SU-DHL-6 (cell line): ENCODE measurements around the gene CCDC7.

Experiments used
- EZH2phosphoT487 ChIP-seq: fragments of 200-600 bp; sonication (generic), shearing (Covaris generic); conservative IDR thresholded peaks from 2 replicates; pipeline ENCODE4 v1.6.1; 2018; ENCODE audit warnings: mild to moderate bottlenecking, antibody characterized with exemption, low read length, moderate library complexity, mixed read lengths
- TF ChIP-seq, protein P1 (sequence below): fragments of 200-600 bp; sonication (generic); IDR thresholded peaks from one replicate; pipeline ENCODE4 v1.5.1; 2017; ENCODE audit warnings: antibody characterized with exemption, mild to moderate bottlenecking, low read length, moderate library complexity; ENCODE audit not compliant: insufficient read depth, poor library complexity, severe bottlenecking

DNA sequence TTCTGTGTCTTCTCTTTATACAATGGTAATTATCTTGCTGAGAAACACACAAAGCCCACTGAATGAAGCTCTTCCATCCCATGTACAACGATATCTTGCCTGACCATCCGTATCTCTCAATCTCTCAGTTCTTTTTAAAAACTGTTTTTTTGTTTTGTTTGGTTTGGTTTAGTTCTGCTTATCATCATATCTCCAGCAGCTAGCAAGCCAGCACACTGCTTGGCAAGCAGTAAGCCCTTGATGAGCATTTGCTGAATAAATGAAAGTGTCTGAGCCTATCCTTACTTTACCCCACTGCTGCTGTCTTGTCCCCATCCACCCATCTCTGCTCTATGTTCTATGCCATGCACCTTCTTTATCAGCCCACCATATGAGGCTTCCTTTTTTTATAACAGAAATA lies 477.9 kb downstream of the CCDC7 start:
- TF ChIP-seq, protein P1, sequence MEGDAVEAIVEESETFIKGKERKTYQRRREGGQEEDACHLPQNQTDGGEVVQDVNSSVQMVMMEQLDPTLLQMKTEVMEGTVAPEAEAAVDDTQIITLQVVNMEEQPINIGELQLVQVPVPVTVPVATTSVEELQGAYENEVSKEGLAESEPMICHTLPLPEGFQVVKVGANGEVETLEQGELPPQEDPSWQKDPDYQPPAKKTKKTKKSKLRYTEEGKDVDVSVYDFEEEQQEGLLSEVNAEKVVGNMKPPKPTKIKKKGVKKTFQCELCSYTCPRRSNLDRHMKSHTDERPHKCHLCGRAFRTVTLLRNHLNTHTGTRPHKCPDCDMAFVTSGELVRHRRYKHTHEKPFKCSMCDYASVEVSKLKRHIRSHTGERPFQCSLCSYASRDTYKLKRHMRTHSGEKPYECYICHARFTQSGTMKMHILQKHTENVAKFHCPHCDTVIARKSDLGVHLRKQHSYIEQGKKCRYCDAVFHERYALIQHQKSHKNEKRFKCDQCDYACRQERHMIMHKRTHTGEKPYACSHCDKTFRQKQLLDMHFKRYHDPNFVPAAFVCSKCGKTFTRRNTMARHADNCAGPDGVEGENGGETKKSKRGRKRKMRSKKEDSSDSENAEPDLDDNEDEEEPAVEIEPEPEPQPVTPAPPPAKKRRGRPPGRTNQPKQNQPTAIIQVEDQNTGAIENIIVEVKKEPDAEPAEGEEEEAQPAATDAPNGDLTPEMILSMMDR: no peak
- no peak for TF ChIP-seq EZH2phosphoT487
